GM12875 (cell line): Measurements from ENCODE around the gene SNX9.
"Not testable (repeated sequence)": the region's sequence is repeated elsewhere in the genome, so short reads cannot be mapped to it uniquely, and the experiment has no call there.

Experiments used
- H3K4me3 ChIP-seq: one replicate; pipeline ENCODE4 v1.5.1; 2011; ENCODE audit warnings: low read depth, low read length, control low read depth
- CTCF ChIP-seq: IDR thresholded peaks from 2 replicates; pipeline ENCODE4 v1.5.1; 2011; ENCODE audit warnings: low read depth, mild to moderate bottlenecking, control low read depth, inconsistent platforms, low read length, moderate library complexity, borderline replicate concordance; ENCODE audit not compliant: insufficient read depth

The SNX9 gene

DNA sequence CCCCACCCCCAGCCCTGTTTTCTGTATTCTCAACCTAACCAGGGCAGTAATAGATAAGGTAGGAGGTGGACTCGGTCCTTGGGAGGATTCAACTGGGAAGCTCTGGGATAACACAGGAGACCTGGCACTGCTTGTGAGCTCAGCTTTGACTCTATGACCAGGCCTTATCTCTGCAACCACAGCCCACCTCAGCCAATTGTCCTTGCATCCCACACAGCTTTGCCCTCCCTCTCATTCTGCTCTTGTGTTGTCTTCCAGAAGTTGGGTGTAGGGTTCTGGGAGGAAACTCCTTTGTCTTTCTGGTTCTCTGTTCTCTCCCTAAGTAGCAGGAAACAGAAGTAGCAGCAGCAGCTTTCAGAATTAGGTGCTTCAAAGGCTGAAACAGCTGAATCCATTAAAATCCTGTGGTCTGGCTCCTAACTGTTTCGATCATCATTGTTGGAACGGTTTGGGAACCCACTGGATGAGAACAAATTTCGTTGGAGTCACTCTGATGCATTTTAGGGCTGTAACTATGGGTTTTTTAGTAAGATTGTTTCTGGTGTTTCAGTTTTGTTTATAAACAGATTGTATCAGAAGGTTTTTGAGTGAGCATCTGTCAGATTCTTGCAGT is 32.4 kb upstream of the SNX9 start:
- TF ChIP-seq CTCF, result no peak
- H3K4me3 ChIP-seq, result no peak overlapping the region

GRCh38 chr6:157791450-157791849 is 31.6 kb upstream of the SNX9 start:
- no peak for TF ChIP-seq CTCF
- no peak overlapping the region for H3K4me3 ChIP-seq

- TF ChIP-seq CTCF, result no peak
- H3K4me3 ChIP-seq, result no peak overlapping the region
These were observed 30.4 kb upstream of the SNX9 start for GRCh38 chr6:157792671-157793070.

DNA sequence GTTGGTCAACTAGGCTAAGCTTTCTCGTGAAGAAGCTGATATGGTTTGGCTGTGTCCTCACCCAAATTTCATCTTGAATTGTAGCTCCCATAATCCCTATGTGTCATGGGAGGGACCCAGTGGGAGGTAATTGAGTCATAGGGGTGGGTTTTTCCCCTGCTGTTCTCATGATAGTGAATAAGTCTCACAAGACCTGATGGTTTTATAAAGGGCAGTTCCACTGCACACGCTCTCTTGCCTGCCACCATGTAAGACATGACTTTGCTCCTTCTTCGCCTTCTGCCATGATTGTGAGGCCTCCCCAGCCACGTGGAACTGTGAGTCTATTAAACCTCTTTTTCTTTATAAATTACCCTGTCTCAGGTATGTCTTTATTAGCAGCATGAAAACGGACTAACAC is 29.0 kb upstream of the SNX9 start:
- H3K4me3 ChIP-seq, result not testable (repeated sequence)

DNA sequence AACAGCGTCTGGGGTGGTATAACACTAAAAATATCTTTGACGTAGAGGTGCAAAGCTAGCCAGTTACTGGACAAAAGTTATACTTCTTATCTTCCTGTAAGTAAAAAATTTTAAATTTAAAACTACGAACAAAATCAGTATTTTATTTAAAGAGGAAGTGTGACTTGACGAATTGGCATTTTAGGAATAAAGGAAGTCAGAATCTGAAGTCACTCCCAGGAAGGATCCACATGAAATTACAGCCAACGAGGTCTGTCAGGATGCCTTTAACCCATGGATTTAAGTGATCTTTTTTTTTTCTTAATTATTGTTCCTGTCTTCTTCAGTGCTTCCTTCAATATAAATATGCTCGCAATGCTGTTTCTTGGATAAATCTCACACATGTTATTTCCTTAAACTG is 27.2 kb upstream of the SNX9 start:
- TF ChIP-seq CTCF, result no peak
- no peak overlapping the region for H3K4me3 ChIP-seq

DNA sequence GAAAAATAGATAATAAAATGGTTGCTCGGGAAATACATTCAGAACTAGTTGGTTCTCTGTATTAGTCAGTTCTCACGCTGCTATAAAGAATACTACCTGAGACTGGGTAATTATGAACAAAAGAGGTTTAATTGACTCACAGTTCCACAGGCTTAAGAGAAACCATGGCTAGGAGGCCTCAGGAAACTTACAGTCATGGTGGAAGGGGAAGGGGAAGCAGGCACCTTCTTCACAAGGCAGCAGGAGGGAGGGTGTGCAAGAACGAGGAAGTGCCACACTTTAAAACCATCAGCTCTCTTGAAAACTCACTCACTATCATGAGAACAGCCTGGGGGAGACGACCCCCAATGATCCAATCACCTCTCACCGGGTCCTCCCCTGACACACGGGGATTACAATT is 24.2 kb upstream of the SNX9 start:
- no peak for TF ChIP-seq CTCF
- H3K4me3 ChIP-seq, result no peak overlapping the region

DNA sequence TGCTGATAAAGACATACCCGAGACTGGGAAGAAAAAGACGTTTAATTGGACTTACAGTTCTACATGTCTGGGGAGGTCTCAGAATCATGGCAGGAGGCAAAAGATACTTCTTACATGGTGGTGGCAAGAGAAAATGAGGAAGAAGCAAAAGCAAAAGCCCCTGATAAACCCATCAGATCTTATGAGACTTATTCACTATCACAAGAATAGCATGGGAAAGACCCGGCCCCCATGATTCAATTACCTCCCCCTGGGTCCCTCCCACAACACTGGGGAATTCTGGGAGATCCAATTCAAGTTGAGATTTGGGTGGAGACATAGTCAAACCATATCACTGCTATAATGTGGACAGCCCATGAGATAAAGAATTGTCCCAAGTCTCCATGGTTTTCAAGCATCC is 23.5 kb upstream of the SNX9 start:
- H3K4me3 ChIP-seq, result not testable (repeated sequence)

DNA sequence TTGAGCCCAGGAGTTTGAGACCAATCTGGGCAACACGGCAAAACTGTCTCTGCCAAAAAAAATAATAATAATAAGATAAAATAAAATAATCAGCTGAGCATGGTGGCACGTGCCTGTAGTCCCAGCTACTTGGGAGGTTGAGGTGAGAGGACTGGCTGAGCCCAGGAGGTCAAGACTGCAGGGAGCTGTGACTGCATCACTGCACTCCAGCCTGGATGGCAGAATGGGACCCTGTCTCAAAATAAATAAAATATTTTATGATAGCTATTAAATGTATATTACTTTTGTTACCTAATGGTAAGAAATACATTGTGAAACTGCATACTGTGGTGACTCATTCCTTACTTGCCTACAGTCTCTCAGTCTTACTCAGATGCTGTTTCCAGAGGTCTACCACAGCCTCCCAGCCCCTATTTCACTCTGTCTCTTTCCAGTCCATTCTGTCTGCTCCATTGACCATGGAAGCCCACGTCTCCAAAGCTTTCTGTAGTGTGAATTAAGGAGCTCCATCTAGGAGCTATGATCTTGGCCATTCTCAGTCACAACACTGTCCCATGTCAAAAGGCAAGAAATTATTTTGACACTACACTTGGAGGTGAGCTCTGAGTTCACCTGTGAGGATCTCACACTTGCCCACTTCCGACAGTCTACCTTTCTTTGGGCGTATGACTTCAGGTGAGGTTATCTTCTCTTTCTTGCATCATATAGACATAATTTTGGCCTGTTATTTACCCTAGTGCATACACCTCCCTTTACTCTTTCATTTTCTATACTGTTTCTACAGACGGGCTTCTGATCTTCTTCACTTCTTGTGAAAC is 22.4 kb upstream of the SNX9 start:
- TF ChIP-seq CTCF, result no peak
- no peak overlapping the region for H3K4me3 ChIP-seq
